Thymus (tissue), 11 donors: ENCODE results near the gene PSMB11. TPM values are rescaled to one million over a fixed set of nuclear protein-coding genes. Genes with fewer than 3 reads are reported as not detected.
A peak's percentile ranks its signal among the peaks of the same experiment; 100 is the strongest.

Experiments
- DNase-seq, 9 donors: peaks; one replicate each; pipeline ENCODE4 v3.0.0-alpha.2; 2013; ENCODE audit warnings: low spot score in 9 of 9, low read depth in 6 of 9, missing footprints in 1 of 9
- H3K27ac ChIP-seq, 2 donors: one replicate each; pipeline ENCODE4 v1.5.1; 2013; ENCODE audit warnings: control low read depth in 1 of 2, low read depth in 1 of 2, low read length in 1 of 2, mild to moderate bottlenecking in 1 of 2, moderate library complexity in 1 of 2
- H3K27me3 ChIP-seq, 2 donors: one replicate each; pipeline ENCODE4 v1.5.1; 2013; ENCODE audit warnings: low read length in 1 of 2; ENCODE audit not compliant: control insufficient read depth in 2 of 2, insufficient read depth in 1 of 2
- H3K36me3 ChIP-seq, 2 donors: one replicate each; pipeline ENCODE4 v1.5.1; 2013; ENCODE audit warnings: low read length in 1 of 2, mild to moderate bottlenecking in 1 of 2, moderate library complexity in 1 of 2; ENCODE audit not compliant: control insufficient read depth in 2 of 2, insufficient read depth in 2 of 2
- H3K4me1 ChIP-seq, 2 donors: one replicate each; pipeline ENCODE4 v1.5.1; 2013; ENCODE audit warnings: low read length in 2 of 2; ENCODE audit not compliant: control insufficient read depth in 2 of 2, insufficient read depth in 2 of 2
- H3K4me3 ChIP-seq, 2 donors: one replicate each; pipeline ENCODE4 v1.5.1; 2013; ENCODE audit warnings: low read length in 2 of 2, control low read depth in 1 of 2, mild to moderate bottlenecking in 1 of 2
- H3K9me3 ChIP-seq, 2 donors: one replicate each; pipeline ENCODE4 v1.5.1; 2013; ENCODE audit warnings: low read length in 1 of 2, mild to moderate bottlenecking in 1 of 2; ENCODE audit not compliant: control insufficient read depth in 2 of 2, insufficient read depth in 1 of 2
- WGBS: extraction: QIAGEN DNeasy Blood & Tissue Kit; methylation state at CpG from one replicate; pipeline ENCODE4 v1.1.7; 2013; 5-methylcytosine and 5-hydroxymethylcytosine counted together
- polyA plus RNA-seq: library from polyadenylated mRNA; stranded (reverse); fragments of 200-250 nt; gene quantifications from one replicate; pipeline ENCODE4 v1.2.3, GENCODE V29; 2013
- total RNA-seq: library from RNA; stranded (reverse); fragments of 120-200 nt; gene quantifications from one replicate; pipeline ENCODE4 v1.2.4, GENCODE V29; 2013
- donor health status: healthy.

Gene PSMB11
- total and polyA plus RNA-seq, 2 donors = 0.62 to 48.7 TPM

- Histone ChIP-seq H3K27ac (no peak overlapping the region), H3K27me3 (no peaks in the 10 kb centered on the region), H3K4me3 (no peak overlapping the region), H3K9me3 (no peaks in the 10 kb centered on the region), H3K36me3 (peaks cover 13 to 19% of the 10 kb centered on the region in 2 donors), H3K4me1 (peaks cover 0 to 17% of the 10 kb centered on the region in 2 donors)
- WGBS = 94% methylated on average over 9 of the region's 9 CpGs
- no peak for DNase-seq
These were observed 20.6 kb upstream of the PSMB11 start for GRCh38 chr14:23021434-23021833.

GRCh38 chr14:23021889-23022442 is 20.0 kb upstream of the PSMB11 start:
- 92% methylated on average over 7 of the region's 7 CpGs for WGBS
- Histone ChIP-seq H3K4me3 (no peak overlapping the region), H3K9me3 (no peaks in the 10 kb centered on the region), H3K36me3 (peaks cover 13 to 19% of the 10 kb centered on the region in 2 donors), H3K4me1 (peaks cover 0 to 17% of the 10 kb centered on the region in 2 donors), H3K27me3 (no peaks in the 10 kb centered on the region), H3K27ac (no peak overlapping the region)
- no peak for DNase-seq

- Histone ChIP-seq H3K36me3 (peaks cover 18 to 25% of the 10 kb centered on the region in 2 donors), H3K4me1 (peaks cover 0 to 17% of the 10 kb centered on the region in 2 donors), H3K4me3 (no peak overlapping the region), H3K9me3 (no peaks in the 10 kb centered on the region), H3K27me3 (no peaks in the 10 kb centered on the region), H3K27ac (peak overlapping the region in 1 of 2 donors; percentile 54)
- peak in 1 of 9 donors; percentile 39 for DNase-seq
- 93% methylated on average over 8 of the region's 8 CpGs for WGBS
These were observed 18.8 kb upstream of the PSMB11 start for GRCh38 chr14:23023022-23023794.

GRCh38 chr14:23023795-23024152 is 18.2 kb upstream of the PSMB11 start:
- 96% methylated on average over 2 of the region's 2 CpGs for WGBS
- Histone ChIP-seq H3K36me3 (peaks cover 18 to 30% of the 10 kb centered on the region in 2 donors), H3K27me3 (no peaks in the 10 kb centered on the region)

GRCh38 chr14:23024612-23025075 is 17.4 kb upstream of the PSMB11 start:
- WGBS = 89% methylated on average over 7 of the region's 7 CpGs
- Histone ChIP-seq H3K36me3 (peaks cover 18 to 36% of the 10 kb centered on the region in 2 donors), H3K9me3 (no peaks in the 10 kb centered on the region), H3K4me1 (peaks cover 0 to 22% of the 10 kb centered on the region in 2 donors), H3K4me3 (no peak overlapping the region), H3K27me3 (no peaks in the 10 kb centered on the region), H3K27ac (no peak overlapping the region)
- DNase-seq = no peak

More at GRCh38 chr14:23023795-23024152, 18.2 kb upstream of the PSMB11 start:
- Histone ChIP-seq H3K27ac (peak overlapping the region in 1 of 2 donors; percentile 12), H3K4me1 (peaks cover 0 to 19% of the 10 kb centered on the region in 2 donors), H3K4me3 (no peak overlapping the region), H3K9me3 (no peaks in the 10 kb centered on the region)
- DNase-seq = no peak

GRCh38 chr14:23025151-23025814 is 16.7 kb upstream of the PSMB11 start:
- H3K36me3 ChIP-seq = peaks cover 18 to 36% of the 10 kb centered on the region in 2 donors
- 91% methylated on average over 4 of the region's 4 CpGs for WGBS
- H3K9me3 ChIP-seq = no peaks in the 10 kb centered on the region
- peaks cover 0 to 16% of the 10 kb centered on the region in 2 donors for H3K4me1 ChIP-seq
- no peaks in the 10 kb centered on the region for H3K27me3 ChIP-seq
- no peak overlapping the region for H3K27ac ChIP-seq
- DNase-seq = no peak
- no peak overlapping the region for H3K4me3 ChIP-seq

GRCh38 chr14:23028799-23029198 is 13.2 kb upstream of the PSMB11 start:
- Histone ChIP-seq H3K36me3 (peaks cover 39 to 68% of the 10 kb centered on the region in 2 donors), H3K4me3 (no peak overlapping the region), H3K4me1 (peaks cover 8 to 15% of the 10 kb centered on the region in 2 donors), H3K27ac (peak overlapping the region; percentile 62 to 71), H3K9me3 (no peaks in the 10 kb centered on the region), H3K27me3 (no peaks in the 10 kb centered on the region)
- 63% methylated on average over 2 of the region's 2 CpGs for WGBS
- DNase-seq = peak in 1 of 9 donors; percentile 63

GRCh38 chr14:23030936-23031335 is 11.1 kb upstream of the PSMB11 start:
- 99% methylated on average over 4 of the region's 4 CpGs for WGBS
- Histone ChIP-seq H3K27ac (no peak overlapping the region), H3K27me3 (no peaks in the 10 kb centered on the region), H3K4me3 (no peak overlapping the region), H3K9me3 (no peaks in the 10 kb centered on the region), H3K4me1 (peaks cover 12 to 20% of the 10 kb centered on the region in 2 donors), H3K36me3 (peaks cover 29 to 53% of the 10 kb centered on the region in 2 donors)
- DNase-seq = no peak

GRCh38 chr14:23033251-23033727 is 8.7 kb upstream of the PSMB11 start:
- H3K27me3 ChIP-seq = no peaks in the 10 kb centered on the region
- no peak overlapping the region for H3K4me3 ChIP-seq
- peaks cover 12 to 20% of the 10 kb centered on the region in 2 donors for H3K4me1 ChIP-seq
- H3K36me3 ChIP-seq = peaks cover 21 to 41% of the 10 kb centered on the region in 2 donors
- H3K9me3 ChIP-seq = no peaks in the 10 kb centered on the region
- DNase-seq = no peak
- peak overlapping the region in 1 of 2 donors; percentile 15 for H3K27ac ChIP-seq
- 91% methylated on average over 10 of the region's 10 CpGs for WGBS
